ENCODE results near the gene NHEJ1. TPM values are rescaled to one million over a fixed set of nuclear protein-coding genes. Genes with fewer than 3 reads are reported as not detected.

NHEJ1 gene
- total RNA-seq, 1 experiment from 2014 or later: 28.4 TPM

- DNase-seq (ENCODE audit: low read depth, low spot score): no peak
- in situ Hi-C loops (cut with HindIII; ENCODE audit: low pct_unique_long_range_greater_than_20kb, low sequenced_read_pairs): no loop called here
These were observed 101.9 kb downstream of the NHEJ1 start for GRCh38 chr2:219058541-219059374.

GRCh38 chr2:219057709-219058540, 102.7 kb downstream of the NHEJ1 start:
- DNase-seq (ENCODE audit: low read depth, low spot score): no peak
- in situ Hi-C loops (cut with HindIII; ENCODE audit: low pct_unique_long_range_greater_than_20kb, low sequenced_read_pairs): no loop called here

GRCh38 chr2:219056896-219057708, 103.5 kb downstream of the NHEJ1 start:
- in situ Hi-C loops (cut with HindIII; ENCODE audit: low pct_unique_long_range_greater_than_20kb, low sequenced_read_pairs): no loop called here
- DNase-seq (ENCODE audit: low read depth, low spot score): no peak

GRCh38 chr2:219056176-219056895, 104.3 kb downstream of the NHEJ1 start:
- DNase-seq (ENCODE audit: low read depth, low spot score): no peak
- in situ Hi-C loops (cut with HindIII; ENCODE audit: low pct_unique_long_range_greater_than_20kb, low sequenced_read_pairs): no loop called here

DNA sequence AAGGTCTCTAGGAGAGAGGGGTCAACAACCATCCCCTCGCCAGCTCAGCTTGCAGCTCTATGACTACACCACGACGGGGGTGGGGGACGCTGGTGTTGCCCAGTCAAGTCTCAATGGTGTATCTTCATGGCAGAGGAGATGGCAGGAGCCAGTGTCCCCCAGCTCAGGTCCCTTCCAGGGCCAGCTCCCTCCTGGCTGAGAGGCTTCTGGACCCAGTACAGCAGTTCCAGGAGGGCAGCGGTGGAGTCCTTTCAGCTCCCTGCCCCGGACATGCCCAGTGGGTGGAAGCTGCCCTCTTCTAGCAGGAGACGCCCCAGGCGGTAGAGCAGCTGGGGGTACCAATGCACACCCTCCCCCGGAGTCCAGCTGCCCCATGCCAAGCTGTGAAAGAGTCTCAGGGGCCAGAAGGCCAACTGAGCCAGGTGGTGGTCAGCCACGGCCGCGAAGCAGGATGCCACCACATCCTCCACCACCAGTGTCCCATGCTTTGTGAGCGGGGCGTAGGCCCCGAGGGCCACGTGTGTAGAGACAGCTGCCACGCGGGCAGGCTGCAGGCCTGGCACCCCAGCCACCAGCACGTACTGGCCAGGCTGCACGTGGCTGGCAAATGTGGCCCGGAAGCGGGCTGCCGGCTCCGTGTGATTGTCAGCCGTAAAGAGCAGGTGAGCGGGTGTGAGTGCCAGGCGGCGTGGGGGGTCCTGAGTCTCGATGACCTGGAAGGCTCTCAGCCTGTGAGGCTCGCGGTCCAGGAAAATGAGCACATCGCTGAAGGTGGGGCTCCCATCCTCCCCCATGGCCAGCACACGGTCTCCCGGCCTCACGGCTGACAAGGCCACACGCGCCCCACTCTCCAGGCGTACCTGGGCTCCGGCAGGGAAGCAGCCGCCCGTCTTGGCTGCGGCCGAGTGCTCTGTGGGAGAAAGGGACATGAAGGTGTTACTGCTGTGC, 105.4 kb downstream of the NHEJ1 start:
- no peak for DNase-seq (ENCODE audit: low read depth, low spot score)

GRCh38 chr2:219049282-219049681, 111.3 kb downstream of the NHEJ1 start:
- DNase-seq (ENCODE audit: low read depth, low spot score): no peak
- in situ Hi-C loops (cut with HindIII; ENCODE audit: low pct_unique_long_range_greater_than_20kb, low sequenced_read_pairs): no loop called here

More for the DNA sequence above, 105.4 kb downstream of the NHEJ1 start:
- in situ Hi-C loops (cut with HindIII; ENCODE audit: low pct_unique_long_range_greater_than_20kb, low sequenced_read_pairs): no loop called here

DNA sequence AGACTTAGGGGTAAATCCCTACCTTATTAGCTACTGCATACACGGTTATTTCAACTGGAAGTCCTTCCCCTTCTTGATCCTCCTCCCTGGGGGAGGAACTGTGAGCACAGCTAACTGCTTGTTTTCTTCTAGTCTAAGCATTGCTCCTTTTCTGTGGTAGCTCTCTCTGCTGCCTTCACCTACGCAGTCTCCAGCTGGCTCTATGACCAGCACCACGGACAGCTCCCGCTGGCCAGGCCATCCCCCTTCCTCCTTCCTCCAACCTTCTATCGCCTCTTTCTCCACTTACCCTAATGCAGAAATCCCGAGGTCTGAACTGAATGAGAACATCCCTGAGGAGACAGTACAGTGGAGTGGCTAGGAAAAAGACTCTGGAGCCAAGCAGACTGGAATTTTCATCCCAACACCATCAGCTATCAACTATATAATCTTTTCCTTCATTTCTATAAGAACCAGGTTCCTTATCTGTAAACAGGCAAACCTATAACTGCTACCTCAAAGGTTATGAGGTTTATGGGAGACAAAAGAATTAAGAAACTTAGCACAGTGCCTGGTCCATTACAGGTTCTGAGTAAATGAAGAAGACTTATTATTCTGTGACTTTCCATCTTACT, 114.6 kb downstream of the NHEJ1 start:
- peak; percentile 46 for DNase-seq (ENCODE audit: low read depth, low spot score)
- in situ Hi-C loops (cut with HindIII; ENCODE audit: low pct_unique_long_range_greater_than_20kb, low sequenced_read_pairs): no loop called here

DNA sequence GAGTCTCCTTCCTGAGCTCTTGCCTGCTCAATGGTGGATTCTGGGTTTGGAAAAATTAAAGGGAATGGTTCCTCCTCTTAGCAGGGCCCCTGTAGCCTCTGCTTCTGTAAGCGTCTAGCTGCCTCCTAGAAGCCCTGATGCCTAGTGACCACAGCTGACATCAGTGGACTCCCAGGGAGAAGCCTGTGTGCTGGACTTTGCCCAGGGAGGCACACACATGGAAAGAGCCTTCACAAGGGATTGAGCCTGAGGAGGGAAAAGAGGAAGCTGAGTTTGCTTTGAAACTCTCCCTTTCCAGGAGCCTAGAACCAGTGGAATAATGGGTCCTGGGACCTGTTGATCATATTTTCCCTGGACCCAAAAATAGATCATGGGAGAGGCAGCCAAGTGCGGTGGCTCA, 117.9 kb downstream of the NHEJ1 start:
- in situ Hi-C loops (cut with HindIII; ENCODE audit: low pct_unique_long_range_greater_than_20kb, low sequenced_read_pairs): no loop called here
- DNase-seq (ENCODE audit: low read depth, low spot score): no peak

DNA sequence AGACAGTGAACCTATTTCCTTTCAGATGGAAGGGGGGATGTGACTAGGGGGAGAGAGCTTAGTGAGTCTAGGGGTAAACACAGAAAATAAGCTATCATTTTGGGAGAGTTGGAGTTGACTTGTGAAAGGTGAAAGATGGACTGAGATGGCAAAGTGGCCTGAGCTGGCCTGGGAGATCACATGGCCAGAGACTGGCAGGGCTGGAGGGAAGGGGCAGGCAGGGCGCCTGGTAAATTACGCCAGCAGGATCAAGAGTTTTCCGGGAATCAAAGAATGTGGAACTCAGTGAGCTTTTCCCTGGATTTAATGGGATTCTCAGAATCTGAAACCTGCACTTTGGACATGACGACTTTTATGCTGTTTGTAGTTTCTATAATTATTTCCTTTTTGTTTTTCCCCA, 118.5 kb downstream of the NHEJ1 start:
- in situ Hi-C loops (cut with HindIII; ENCODE audit: low pct_unique_long_range_greater_than_20kb, low sequenced_read_pairs): no loop called here
- DNase-seq (ENCODE audit: low read depth, low spot score): no peak

DNA sequence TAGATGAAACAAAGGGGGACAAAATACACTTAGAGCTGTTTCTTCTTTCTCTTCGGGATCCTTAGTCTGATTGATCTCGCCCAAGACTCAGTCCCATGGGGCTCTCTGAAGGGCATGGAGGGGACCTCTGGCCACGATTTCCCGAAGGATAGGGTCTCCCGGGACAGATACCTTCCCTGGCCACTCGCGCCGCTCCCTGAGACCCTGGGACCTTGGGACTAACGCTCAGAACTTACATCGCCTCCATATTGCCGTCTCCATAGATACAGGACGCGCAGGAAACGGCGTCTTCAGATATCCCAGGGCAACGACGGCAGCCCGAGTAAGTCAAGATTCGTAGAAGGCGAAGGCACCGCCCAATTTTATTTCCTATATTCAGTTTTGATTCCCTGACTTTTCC, 119.4 kb downstream of the NHEJ1 start, which contains the start of gene CFAP65:
CFAP65 (minus strand) TSS at position 265 of the 400 bp plus-strand sequence. CDS start 2,468 bp downstream, outside the sequence.
- in situ Hi-C loops (cut with HindIII; ENCODE audit: low pct_unique_long_range_greater_than_20kb, low sequenced_read_pairs): no loop called here
- DNase-seq (ENCODE audit: low read depth, low spot score): peak; percentile 76

DNA sequence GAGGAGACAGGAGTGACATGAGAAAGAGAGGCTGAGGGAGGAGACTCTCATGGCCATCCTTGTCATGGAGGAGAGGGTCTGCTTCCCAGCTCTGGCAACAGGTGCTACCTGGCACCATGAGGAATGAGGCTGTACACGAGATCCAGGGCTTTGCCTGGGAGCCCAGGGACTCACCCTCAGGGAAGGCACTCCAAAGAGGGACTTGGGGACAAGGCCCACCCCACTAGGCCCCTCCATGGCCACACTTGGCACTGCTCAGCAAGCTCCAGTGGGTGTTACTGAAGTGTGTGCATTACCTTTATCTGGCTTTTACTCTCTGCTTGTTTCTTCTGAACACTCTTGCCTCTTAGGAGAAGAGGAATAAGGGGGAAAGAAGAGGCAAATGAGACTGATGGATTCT, 122.0 kb downstream of the NHEJ1 start:
- no peak for DNase-seq (ENCODE audit: low read depth, low spot score)
- in situ Hi-C loops (cut with HindIII; ENCODE audit: low pct_unique_long_range_greater_than_20kb, low sequenced_read_pairs): no loop called here

DNA sequence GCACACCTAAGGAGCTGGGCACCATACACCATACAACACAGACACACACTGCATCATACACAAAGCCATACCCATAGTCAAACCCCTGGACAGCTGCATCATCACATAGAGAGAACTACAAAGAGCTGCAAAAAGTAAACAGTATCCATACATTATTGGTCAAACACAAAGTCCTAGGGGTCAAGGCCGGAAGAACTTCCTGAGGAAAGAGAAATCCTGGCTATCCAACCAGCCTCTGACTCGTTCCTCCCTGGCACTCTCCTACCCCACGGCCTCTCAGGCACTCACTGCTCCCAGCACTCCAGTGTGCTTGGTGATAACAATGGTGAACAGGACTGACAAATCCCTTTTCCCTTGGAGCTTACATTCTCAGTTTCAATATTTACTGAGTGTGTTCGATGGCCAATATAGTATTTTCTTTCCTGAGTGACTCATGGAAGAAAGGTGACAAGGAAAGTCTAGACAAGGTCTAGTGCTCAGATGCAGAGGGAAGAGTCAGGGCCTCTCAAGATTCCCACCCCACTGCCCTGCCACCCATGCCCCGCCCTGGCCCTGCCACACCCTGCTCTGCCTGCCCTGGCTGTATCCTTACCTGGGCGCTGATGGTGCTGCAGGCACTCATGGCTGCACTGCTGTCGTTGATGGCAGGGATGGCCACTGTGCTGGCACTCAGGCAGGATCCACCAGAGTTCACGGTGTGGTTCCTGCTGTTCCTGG, 122.7 kb downstream of the NHEJ1 start:
- no peak for DNase-seq (ENCODE audit: low read depth, low spot score)
- in situ Hi-C loops (cut with HindIII; ENCODE audit: low pct_unique_long_range_greater_than_20kb, low sequenced_read_pairs): no loop called here

- DNase-seq (ENCODE audit: low read depth, low spot score): no peak
- in situ Hi-C loops (cut with HindIII; ENCODE audit: low pct_unique_long_range_greater_than_20kb, low sequenced_read_pairs): no loop called here
These were observed 124.7 kb downstream of the NHEJ1 start for GRCh38 chr2:219035942-219036341.

- no peak for DNase-seq (ENCODE audit: low read depth, low spot score)
- in situ Hi-C loops (cut with HindIII; ENCODE audit: low pct_unique_long_range_greater_than_20kb, low sequenced_read_pairs): no loop called here
These were observed 125.8 kb downstream of the NHEJ1 start for GRCh38 chr2:219034823-219035222.

- in situ Hi-C loops (cut with HindIII; ENCODE audit: low pct_unique_long_range_greater_than_20kb, low sequenced_read_pairs): no loop called here
- DNase-seq (ENCODE audit: low read depth, low spot score): peak; percentile 16
These were observed 128.4 kb downstream of the NHEJ1 start for GRCh38 chr2:219032051-219032745.
